Activated naive CD4-positive, alpha-beta T cell (primary cell): ENCODE results near the gene LPCAT4.

ENCODE experiments used
- DNase-seq, 4 experiments: peaks; one replicate each; lab custom pipeline; 2025; lab: John Stamatoyannopoulos, UW

Gene LPCAT4

GRCh38 chr15:34336991-34337556 is 29.9 kb downstream of the LPCAT4 start:
- DNase-seq: no peak

GRCh38 chr15:34336231-34336990 is 30.6 kb downstream of the LPCAT4 start:
- no peak for DNase-seq

- DNase-seq: no peak
Observed at GRCh38 chr15:34335176-34336032, 31.6 kb downstream of the LPCAT4 start.

- DNase-seq: no peak
Observed at GRCh38 chr15:34334672-34335071, 32.3 kb downstream of the LPCAT4 start.

- no peak for DNase-seq
Observed at GRCh38 chr15:34332553-34333120, 34.4 kb downstream of the LPCAT4 start.

GRCh38 chr15:34331809-34332208 is 35.2 kb downstream of the LPCAT4 start:
- DNase-seq: no peak

- no peak for DNase-seq
Observed at GRCh38 chr15:34330279-34330678, 36.7 kb downstream of the LPCAT4 start.

GRCh38 chr15:34329006-34329405 is 38.0 kb downstream of the LPCAT4 start:
- DNase-seq: no peak

- no peak for DNase-seq
Observed at GRCh38 chr15:34327906-34328305, 39.1 kb downstream of the LPCAT4 start.

- no peak for DNase-seq
Observed at GRCh38 chr15:34325368-34325767, 41.6 kb downstream of the LPCAT4 start.

GRCh38 chr15:34324933-34325332 is 42.1 kb downstream of the LPCAT4 start:
- no peak for DNase-seq

- DNase-seq: no peak
Observed at GRCh38 chr15:34323217-34323616, 43.8 kb downstream of the LPCAT4 start.

GRCh38 chr15:34318277-34319079 is 48.5 kb downstream of the LPCAT4 start:
- DNase-seq: peak in 1 of 4 experiments; percentile 12

- DNase-seq: no peak
Observed at GRCh38 chr15:34314491-34315490, 52.2 kb downstream of the LPCAT4 start.

- DNase-seq: no peak
Observed at GRCh38 chr15:34311563-34311962, 55.4 kb downstream of the LPCAT4 start.
